Transverse colon (tissue), 4 donors: ENCODE data around the gene MPRIP.

Experiments used
- CTCF ChIP-seq, 5 experiments: fragments of 200-600 bp in 3 of 5; fragments of 450-650 bp in 2 of 5; sonication (generic) in 3 of 5; IDR thresholded peaks; 1 replicate in 2 of 5; 2 replicates in 3 of 5; pipeline ENCODE4 v1.5.1; 2016 to 2017; ENCODE audit warnings: antibody characterized with exemption in 5 of 5, inconsistent platforms in 3 of 5, mild to moderate bottlenecking in 2 of 5, moderate library complexity in 1 of 5
- EP300 ChIP-seq: sonication (generic); formaldehyde crosslinking; IDR thresholded peaks from one replicate; pipeline ENCODE4 v1.6.1; 2017; ENCODE audit warnings: antibody characterized with exemption, low read depth
- POLR2A ChIP-seq: fragments of 450-650 bp; IDR thresholded peaks from one replicate; pipeline ENCODE4 v1.6.1; 2016; ENCODE audit warnings: antibody characterized with exemption, mild to moderate bottlenecking, moderate library complexity
- POLR2AphosphoS5 ChIP-seq, 3 donors: sonication (generic); formaldehyde crosslinking; IDR thresholded peaks; one replicate each; pipeline ENCODE4 v1.6.1; 2016; ENCODE audit warnings: antibody characterized with exemption in 3 of 3

DNA sequence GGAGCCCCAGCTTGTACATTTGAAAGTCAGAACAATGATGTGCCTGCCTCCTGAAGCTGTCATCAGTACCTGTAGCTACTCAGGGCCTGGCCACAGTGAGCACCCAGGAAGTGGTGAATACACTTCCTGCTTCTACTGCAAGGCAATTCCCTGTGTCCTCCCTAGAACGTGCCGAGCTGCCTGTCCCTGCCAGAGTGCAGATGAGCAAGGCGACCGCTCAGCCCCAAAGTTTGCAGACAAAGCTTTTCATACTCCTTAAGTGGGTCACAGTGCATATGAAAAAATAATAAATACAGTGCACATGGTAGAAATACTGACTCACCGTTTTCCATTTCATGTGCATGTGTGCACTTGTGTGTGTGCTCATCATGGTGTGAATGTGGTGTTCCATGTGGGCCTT lies 77.3 kb downstream of the MPRIP start:
- TF ChIP-seq CTCF (IDR thresholded peaks at IDR 0.05) (no peak), POLR2A (no peak), EP300 (no peak), POLR2AphosphoS5 (IDR thresholded peaks at IDR 0.05) (peak in 1 of 3 donors; percentile 13)
